ENCODE data around the gene APBB1.

The APBB1 gene

DNA sequence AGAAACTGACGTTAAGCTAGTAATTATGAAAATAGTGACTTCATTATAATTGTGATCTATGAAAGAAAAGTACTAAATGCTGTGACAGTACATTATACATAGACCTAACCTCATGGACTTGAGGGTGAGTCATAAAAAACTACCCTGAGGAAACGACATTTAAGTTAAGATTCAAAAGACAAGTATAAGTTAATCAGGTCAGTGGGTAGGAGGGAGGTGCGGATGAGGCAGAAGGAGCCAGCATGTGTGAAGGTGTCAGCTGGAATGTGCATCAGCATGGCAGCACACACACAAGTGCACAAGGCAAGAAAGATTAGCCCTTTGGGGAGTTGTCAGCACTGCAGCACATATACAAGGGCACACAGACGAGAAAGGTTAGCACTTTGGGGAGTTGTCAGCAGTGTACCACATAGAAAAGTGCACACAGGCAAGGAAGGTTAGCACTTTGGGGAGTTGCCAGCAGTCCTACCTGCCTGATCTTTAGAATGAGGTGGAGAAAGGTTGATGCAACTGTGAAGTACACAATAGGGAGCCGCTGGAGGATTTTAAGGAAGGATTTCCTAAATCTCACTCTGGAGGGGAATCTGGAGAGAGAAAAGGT, 67.0 kb downstream of the APBB1 start:
- DNase-seq (ENCODE audit: low read depth, low spot score) = no peak

- DNase-seq (ENCODE audit: low read depth, low spot score) = no peak
Observed at GRCh38 chr11:6350486-6350885, 68.4 kb downstream of the APBB1 start.

- DNase-seq (ENCODE audit: low read depth, low spot score) = no peak
Observed at GRCh38 chr11:6350043-6350442, 68.9 kb downstream of the APBB1 start.

DNA sequence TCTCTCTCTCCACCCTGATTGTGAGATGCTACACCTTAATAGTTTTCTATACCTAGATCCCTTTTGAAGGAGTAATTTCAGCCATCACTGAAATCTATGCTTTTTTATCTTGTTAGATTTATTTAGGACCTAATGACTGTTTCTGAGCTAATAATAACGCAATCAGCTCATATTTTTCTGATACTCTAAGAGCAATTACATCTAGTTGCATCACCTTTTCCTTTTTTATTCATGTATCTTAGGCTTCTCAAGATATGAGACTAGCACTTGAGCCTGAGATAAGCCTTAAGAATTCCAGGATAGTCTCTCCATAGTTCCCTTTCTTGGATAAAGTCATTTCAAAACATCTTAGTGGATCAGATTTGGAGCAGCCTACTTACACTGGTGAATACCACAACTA, 73.5 kb downstream of the APBB1 start:
- DNase-seq (ENCODE audit: low read depth, low spot score) = no peak

Data from iPS DF 19.7 (cell line).